ENCODE measurements around the gene ZNF148. TPM values are rescaled to one million over a fixed set of nuclear protein-coding genes. Genes with fewer than 3 reads are reported as not detected.

Gene ZNF148
- total RNA-seq, 2 donors from 2014 or later = 35.4 to 50.1 TPM

- H3K9me3 ChIP-seq = no peaks in the 10 kb centered on the region
- intact Hi-C loops (cut with DNase I) = no loop called here
- DNase-seq = no peak
- no peaks in the 10 kb centered on the region for H3K36me3 ChIP-seq
- TF ChIP-seq, protein P1, sequence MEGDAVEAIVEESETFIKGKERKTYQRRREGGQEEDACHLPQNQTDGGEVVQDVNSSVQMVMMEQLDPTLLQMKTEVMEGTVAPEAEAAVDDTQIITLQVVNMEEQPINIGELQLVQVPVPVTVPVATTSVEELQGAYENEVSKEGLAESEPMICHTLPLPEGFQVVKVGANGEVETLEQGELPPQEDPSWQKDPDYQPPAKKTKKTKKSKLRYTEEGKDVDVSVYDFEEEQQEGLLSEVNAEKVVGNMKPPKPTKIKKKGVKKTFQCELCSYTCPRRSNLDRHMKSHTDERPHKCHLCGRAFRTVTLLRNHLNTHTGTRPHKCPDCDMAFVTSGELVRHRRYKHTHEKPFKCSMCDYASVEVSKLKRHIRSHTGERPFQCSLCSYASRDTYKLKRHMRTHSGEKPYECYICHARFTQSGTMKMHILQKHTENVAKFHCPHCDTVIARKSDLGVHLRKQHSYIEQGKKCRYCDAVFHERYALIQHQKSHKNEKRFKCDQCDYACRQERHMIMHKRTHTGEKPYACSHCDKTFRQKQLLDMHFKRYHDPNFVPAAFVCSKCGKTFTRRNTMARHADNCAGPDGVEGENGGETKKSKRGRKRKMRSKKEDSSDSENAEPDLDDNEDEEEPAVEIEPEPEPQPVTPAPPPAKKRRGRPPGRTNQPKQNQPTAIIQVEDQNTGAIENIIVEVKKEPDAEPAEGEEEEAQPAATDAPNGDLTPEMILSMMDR (IDR thresholded peaks at IDR 0.05) = no peak
- no peak overlapping the region for H3K4me3 ChIP-seq
- H3K4me1 ChIP-seq = no peaks in the 10 kb centered on the region
- no peak overlapping the region for H3K27ac ChIP-seq
- H3K27me3 ChIP-seq = no peaks in the 10 kb centered on the region
- no peak overlapping the region for H3K9ac ChIP-seq (ENCODE audit: low read depth in 2 of 2, low read length in 2 of 2)
These were observed 72.2 kb downstream of the ZNF148 start for GRCh38 chr3:125302932-125303331.

DNA sequence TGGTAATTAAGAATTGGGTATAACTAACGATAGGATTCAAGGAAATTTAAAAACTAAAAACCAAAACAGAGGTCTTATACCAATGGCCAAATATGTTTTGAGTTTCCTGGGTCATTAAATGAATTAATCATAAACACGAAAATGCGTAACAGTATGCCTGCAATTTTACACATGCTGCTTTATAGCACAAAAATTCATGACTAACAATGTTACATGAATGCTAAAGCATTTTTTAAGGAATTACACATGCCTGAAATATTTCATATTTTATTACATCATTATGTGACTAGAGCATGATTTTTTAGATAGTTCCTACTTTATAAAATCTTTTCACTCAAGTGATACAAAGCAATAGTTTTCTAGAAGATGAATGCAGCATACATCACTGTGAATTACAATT, 74.7 kb downstream of the ZNF148 start:
- no peak for DNase-seq
- Histone ChIP-seq H3K9me3 (no peaks in the 10 kb centered on the region), H3K27me3 (no peaks in the 10 kb centered on the region), H3K4me1 (no peaks in the 10 kb centered on the region), H3K9ac (ENCODE audit: low read depth in 2 of 2, low read length in 2 of 2) (no peak overlapping the region), H3K36me3 (no peaks in the 10 kb centered on the region), H3K27ac (no peak overlapping the region), H3K4me3 (no peak overlapping the region)
- intact Hi-C loops (cut with DNase I) = no loop called here
- TF ChIP-seq, protein P1 (IDR thresholded peaks at IDR 0.05) = no peak

DNA sequence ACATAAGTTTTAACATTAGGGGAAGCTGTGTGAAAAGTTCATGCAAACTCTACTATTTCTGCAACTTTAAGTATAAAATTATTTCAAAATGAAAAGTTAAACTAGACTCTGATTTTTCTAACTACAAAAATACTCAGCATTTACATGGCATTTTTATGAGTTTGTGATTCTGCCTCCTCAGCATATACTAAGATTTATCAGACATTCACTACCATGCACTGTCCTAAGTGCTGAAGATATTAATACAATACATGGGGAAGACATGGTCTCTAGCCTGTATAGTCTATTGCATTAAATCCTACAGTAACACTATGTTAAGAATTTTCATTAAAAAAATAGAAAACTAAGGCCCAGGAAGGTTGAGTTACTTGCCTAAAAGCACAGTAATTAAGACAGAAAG, 80.7 kb downstream of the ZNF148 start:
- DNase-seq = no peak
- H3K9me3 ChIP-seq = no peaks in the 10 kb centered on the region
- H3K36me3 ChIP-seq = no peaks in the 10 kb centered on the region
- no peak overlapping the region for H3K9ac ChIP-seq (ENCODE audit: low read depth in 2 of 2, low read length in 2 of 2)
- H3K4me1 ChIP-seq = no peaks in the 10 kb centered on the region
- intact Hi-C loops (cut with DNase I) = no loop called here
- H3K4me3 ChIP-seq = no peak overlapping the region
- no peaks in the 10 kb centered on the region for H3K27me3 ChIP-seq
- H3K27ac ChIP-seq = no peak overlapping the region
- TF ChIP-seq, protein P1 (IDR thresholded peaks at IDR 0.05) = no peak

DNA sequence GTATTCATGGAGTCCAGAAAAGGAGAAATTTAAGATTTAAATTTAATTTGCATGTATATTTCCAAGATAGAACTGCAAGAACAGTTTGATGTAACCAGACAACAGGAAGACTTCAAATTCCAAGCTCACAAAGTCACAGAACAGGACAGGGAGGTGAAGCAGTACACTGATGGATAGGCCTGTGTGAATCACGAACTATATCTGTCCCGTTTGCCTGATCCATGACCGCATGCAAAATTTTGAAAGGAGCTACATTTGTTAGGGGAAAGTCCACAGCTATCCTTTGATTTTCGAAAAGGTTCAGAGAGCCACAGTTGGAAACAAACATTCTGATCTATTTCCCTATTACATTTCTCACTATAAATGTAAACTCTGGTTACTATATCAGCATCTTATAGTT, 83.1 kb downstream of the ZNF148 start:
- intact Hi-C loops (cut with DNase I) = no loop called here
- H3K9me3 ChIP-seq = no peaks in the 10 kb centered on the region
- H3K9ac ChIP-seq (ENCODE audit: low read depth in 2 of 2, low read length in 2 of 2) = no peak overlapping the region
- no peak overlapping the region for H3K27ac ChIP-seq
- H3K36me3 ChIP-seq = no peaks in the 10 kb centered on the region
- no peak overlapping the region for H3K4me3 ChIP-seq
- no peak for DNase-seq
- no peaks in the 10 kb centered on the region for H3K4me1 ChIP-seq
- no peaks in the 10 kb centered on the region for H3K27me3 ChIP-seq
- TF ChIP-seq, protein P1 (IDR thresholded peaks at IDR 0.05) = no peak

DNA sequence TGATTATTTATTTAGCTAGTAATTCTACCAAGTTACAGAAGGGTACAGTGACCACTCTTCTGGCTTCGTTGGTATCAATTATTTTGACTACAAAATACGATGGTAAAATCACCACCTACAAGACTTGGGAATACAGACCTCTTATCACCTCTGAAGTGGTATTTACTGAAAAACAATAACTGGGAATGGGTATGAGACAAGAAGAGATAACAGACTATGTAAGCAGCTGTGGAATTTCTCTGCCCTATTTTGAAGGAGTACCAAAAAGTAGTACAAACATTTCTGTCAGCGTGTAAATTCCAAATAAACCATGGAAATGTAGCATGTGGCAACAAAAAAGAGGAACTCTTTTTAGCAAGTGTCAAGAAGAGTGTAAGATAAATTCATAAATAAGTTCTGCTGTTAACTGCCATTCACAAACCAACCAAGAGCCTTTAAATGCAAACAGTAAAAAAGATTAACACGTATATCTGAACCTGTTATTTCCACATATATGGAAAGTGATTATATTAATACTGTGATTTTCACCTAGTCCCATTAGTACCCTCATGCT, 85.6 kb downstream of the ZNF148 start:
- Histone ChIP-seq H3K36me3 (no peaks in the 10 kb centered on the region), H3K4me3 (no peak overlapping the region), H3K9ac (ENCODE audit: low read depth in 2 of 2, low read length in 2 of 2) (no peak overlapping the region), H3K27ac (no peak overlapping the region), H3K9me3 (no peaks in the 10 kb centered on the region), H3K27me3 (no peaks in the 10 kb centered on the region), H3K4me1 (no peaks in the 10 kb centered on the region)
- no peak for DNase-seq
- intact Hi-C loops (cut with DNase I) = no loop called here
- TF ChIP-seq, protein P1 (IDR thresholded peaks at IDR 0.05) = no peak
